ENCODE measurements around the gene TSN. TPM values are rescaled to one million over a fixed set of nuclear protein-coding genes. Genes with fewer than 3 reads are reported as not detected.
"Not testable (repeated sequence)": the region's sequence is repeated elsewhere in the genome, so short reads cannot be mapped to it uniquely, and the experiment has no call there.

Gene TSN
- total RNA-seq, 1 donor from 2014 or later = 115 TPM

DNA sequence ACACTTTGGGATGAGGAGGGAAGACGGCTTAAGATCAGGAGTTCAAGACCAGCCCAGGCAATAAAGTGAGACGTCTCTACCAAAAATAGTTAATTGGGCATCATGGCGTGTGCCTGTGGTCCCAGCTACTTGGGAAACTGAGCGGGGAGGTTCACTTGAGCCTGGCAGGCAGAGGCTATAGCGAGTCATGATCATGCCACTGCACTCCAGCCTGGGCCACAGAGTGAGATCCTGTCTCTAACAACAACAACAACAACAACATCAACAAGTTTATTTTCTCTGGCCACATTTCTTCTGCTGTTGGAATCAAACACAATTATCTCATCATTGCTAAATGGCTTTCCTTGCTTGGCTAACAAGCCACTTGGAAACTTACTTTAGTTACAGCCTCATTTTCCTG is 32.1 kb upstream of the TSN start:
- TF ChIP-seq, protein P1, sequence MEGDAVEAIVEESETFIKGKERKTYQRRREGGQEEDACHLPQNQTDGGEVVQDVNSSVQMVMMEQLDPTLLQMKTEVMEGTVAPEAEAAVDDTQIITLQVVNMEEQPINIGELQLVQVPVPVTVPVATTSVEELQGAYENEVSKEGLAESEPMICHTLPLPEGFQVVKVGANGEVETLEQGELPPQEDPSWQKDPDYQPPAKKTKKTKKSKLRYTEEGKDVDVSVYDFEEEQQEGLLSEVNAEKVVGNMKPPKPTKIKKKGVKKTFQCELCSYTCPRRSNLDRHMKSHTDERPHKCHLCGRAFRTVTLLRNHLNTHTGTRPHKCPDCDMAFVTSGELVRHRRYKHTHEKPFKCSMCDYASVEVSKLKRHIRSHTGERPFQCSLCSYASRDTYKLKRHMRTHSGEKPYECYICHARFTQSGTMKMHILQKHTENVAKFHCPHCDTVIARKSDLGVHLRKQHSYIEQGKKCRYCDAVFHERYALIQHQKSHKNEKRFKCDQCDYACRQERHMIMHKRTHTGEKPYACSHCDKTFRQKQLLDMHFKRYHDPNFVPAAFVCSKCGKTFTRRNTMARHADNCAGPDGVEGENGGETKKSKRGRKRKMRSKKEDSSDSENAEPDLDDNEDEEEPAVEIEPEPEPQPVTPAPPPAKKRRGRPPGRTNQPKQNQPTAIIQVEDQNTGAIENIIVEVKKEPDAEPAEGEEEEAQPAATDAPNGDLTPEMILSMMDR (conservative IDR thresholded peaks at IDR 0.05) = no peak
- Mint-ChIP-seq H3K27me3 (ENCODE audit: low read depth) (no peaks in the 10 kb centered on the region), H3K27ac (ENCODE audit: unreplicated experiment) (no peak overlapping the region), H3K4me3 (no peak overlapping the region), H3K4me1 (no peaks in the 10 kb centered on the region), H3K36me3 (ENCODE audit: low read depth) (peaks cover 10% of the 10 kb centered on the region), H3K9me3 (no peaks in the 10 kb centered on the region)
- no peak for DNase-seq (ENCODE audit: low read depth, low spot score)

DNA sequence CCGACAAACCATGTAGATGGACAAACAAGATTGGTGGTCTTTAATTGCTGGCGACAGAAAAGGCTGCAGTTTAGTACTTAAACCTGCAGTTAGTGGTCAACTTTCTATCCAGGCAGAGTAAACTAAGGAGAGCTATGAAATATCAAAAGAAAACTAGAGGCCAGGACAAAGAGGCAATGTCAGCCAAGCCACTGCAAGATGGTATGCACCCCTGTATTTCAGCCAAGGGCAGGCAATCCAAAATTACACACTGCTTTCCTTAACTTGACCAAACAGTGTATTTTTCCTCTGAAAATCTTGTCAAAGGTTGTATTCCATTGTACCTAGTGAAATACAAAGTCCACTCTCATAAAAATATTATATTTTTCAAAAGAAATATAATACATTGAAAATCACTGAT is 28.1 kb upstream of the TSN start:
- TF ChIP-seq, protein P1 (conservative IDR thresholded peaks at IDR 0.05) = no peak
- no peak for DNase-seq (ENCODE audit: low read depth, low spot score)
- Mint-ChIP-seq H3K27me3 (ENCODE audit: low read depth) (no peaks in the 10 kb centered on the region), H3K27ac (ENCODE audit: unreplicated experiment) (no peak overlapping the region), H3K4me3 (no peak overlapping the region), H3K4me1 (no peaks in the 10 kb centered on the region), H3K36me3 (ENCODE audit: low read depth) (peaks cover 20% of the 10 kb centered on the region), H3K9me3 (no peaks in the 10 kb centered on the region)

DNA sequence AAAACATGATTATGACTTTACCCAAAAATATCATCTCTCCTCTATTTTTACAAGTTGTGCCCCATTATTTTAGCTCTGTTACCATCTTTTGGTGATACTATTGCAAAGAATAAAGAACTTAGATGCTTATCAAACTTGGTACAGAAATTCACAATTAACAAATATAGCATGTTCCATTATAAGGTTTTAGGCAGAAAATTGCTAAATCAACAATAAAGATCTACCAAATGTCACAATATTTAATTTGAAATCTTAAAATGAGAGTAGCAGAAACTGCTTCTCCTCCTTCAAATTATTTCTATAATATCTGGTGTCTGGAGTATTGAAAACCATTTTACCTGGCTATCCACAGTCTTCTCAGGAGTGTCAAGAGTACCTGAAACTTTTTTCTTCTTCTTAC is 27.5 kb upstream of the TSN start:
- peaks cover 20% of the 10 kb centered on the region for H3K36me3 Mint-ChIP-seq (ENCODE audit: low read depth)

DNA sequence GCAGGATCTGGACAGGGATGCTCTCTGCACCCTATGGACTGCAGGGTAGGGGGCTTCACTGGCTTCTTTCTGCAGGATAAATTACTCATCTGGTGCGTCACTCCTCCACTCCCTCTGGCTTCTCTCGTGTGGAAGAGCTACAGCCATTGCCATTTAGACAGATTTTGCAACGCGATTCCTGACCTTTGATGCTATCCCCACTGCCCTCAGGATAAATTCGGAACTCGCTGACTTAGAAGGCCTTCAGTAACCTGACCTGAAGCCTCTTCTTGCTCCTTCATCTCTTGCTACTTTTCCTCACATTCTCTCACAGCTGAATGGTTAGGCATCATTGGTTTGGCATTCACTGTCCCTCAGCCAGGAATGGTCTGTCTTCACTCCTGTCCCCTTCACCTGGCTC is 24.1 kb upstream of the TSN start:
- no peak overlapping the region for H3K27ac Mint-ChIP-seq (ENCODE audit: unreplicated experiment)
- peaks cover 16% of the 10 kb centered on the region for H3K36me3 Mint-ChIP-seq (ENCODE audit: low read depth)
- peaks cover 15% of the 10 kb centered on the region for H3K4me1 Mint-ChIP-seq
- no peak overlapping the region for H3K4me3 Mint-ChIP-seq
- H3K27me3 Mint-ChIP-seq (ENCODE audit: low read depth) = no peaks in the 10 kb centered on the region
- TF ChIP-seq, protein P1 (conservative IDR thresholded peaks at IDR 0.05) = no peak
- no peaks in the 10 kb centered on the region for H3K9me3 Mint-ChIP-seq
- DNase-seq (ENCODE audit: low read depth, low spot score) = no peak

More for the DNA sequence above, 27.5 kb upstream of the TSN start:
- no peaks in the 10 kb centered on the region for H3K4me1 Mint-ChIP-seq
- no peaks in the 10 kb centered on the region for H3K9me3 Mint-ChIP-seq
- H3K27ac Mint-ChIP-seq (ENCODE audit: unreplicated experiment) = no peak overlapping the region
- TF ChIP-seq, protein P1 (conservative IDR thresholded peaks at IDR 0.05) = no peak
- H3K27me3 Mint-ChIP-seq (ENCODE audit: low read depth) = no peaks in the 10 kb centered on the region
- DNase-seq (ENCODE audit: low read depth, low spot score) = no peak
- no peak overlapping the region for H3K4me3 Mint-ChIP-seq

DNA sequence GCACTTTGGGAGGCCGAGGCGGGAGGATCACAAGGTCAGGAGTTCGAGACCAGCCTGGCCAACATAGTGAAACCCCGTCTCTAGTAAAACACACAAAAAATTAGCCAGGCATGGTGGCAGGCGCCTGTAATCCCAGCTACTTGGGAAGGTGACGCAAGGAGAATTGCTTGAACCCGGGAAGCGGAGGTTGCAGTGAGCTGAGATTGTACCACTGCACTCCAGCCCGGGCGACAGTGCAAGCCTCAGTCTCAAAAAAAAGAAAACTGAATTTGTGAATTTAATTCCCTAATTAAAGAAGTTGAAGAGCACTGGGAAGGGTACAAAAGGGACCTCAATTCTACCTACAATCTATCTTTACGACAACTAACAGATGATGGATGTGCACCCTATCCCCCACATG is 20.9 kb upstream of the TSN start:
- H3K27me3 Mint-ChIP-seq (ENCODE audit: low read depth); H3K27ac Mint-ChIP-seq (ENCODE audit: unreplicated experiment); H3K9me3 Mint-ChIP-seq; DNase-seq (ENCODE audit: low read depth, low spot score); H3K36me3 Mint-ChIP-seq (ENCODE audit: low read depth): not testable (repeated sequence)
- H3K4me3 Mint-ChIP-seq = peak overlapping the region; percentile 100
- H3K4me1 Mint-ChIP-seq = peaks cover 15% of the 10 kb centered on the region

DNA sequence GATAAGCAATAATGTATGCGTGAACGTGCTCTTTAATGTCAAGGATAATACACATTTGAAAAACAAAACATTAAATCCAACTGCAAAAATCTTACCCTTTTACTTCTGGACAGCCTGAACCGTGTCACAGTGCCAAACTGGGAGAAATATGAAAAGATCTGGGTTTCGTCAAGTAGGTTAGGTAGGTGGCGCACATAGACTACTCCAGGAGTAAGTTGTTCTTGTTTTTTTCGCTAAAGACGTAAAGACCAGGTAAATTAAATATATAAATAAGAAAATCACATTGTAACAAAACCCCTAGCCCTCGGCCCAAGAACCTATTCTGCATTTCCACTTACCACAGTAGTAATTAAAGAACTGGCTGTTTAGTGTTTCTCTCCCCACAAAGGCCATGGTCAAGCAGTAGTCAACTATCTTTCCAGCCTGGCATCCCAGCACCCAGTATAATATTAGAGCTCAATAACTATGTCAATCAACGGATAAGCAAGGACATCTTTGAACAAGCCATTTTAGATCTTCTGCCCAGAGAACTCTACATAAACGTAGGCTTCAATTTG is 19.9 kb upstream of the TSN start:
- H3K9me3 Mint-ChIP-seq = no peaks in the 10 kb centered on the region
- no peaks in the 10 kb centered on the region for H3K27me3 Mint-ChIP-seq (ENCODE audit: low read depth)
- H3K4me3 Mint-ChIP-seq = peak overlapping the region; percentile 100
- TF ChIP-seq, protein P1 (conservative IDR thresholded peaks at IDR 0.05) = no peak
- no peak for DNase-seq (ENCODE audit: low read depth, low spot score)
- H3K4me1 Mint-ChIP-seq = peaks cover 15% of the 10 kb centered on the region
- no peak overlapping the region for H3K27ac Mint-ChIP-seq (ENCODE audit: unreplicated experiment)
- peaks cover 6% of the 10 kb centered on the region for H3K36me3 Mint-ChIP-seq (ENCODE audit: low read depth)

All from neural crest cell (in vitro differentiated cells).